Lower leg skin (tissue), 3 donors: Measurements from ENCODE around the gene RGN.

Experiments used
- POLR2A ChIP-seq, 2 donors: fragments of 450-650 bp; IDR thresholded peaks; one replicate each; pipeline ENCODE4 v1.6.1; 2016 to 2017; ENCODE audit warnings: antibody characterized with exemption in 2 of 2, mild to moderate bottlenecking in 1 of 2, moderate library complexity in 1 of 2
- TF ChIP-seq, protein P1 (sequence below), 3 donors: fragments of 450-650 bp; IDR thresholded peaks; one replicate each; pipeline ENCODE4 v1.5.1; 2016; ENCODE audit warnings: antibody characterized with exemption in 3 of 3, mild to moderate bottlenecking in 3 of 3, moderate library complexity in 2 of 3

DNA sequence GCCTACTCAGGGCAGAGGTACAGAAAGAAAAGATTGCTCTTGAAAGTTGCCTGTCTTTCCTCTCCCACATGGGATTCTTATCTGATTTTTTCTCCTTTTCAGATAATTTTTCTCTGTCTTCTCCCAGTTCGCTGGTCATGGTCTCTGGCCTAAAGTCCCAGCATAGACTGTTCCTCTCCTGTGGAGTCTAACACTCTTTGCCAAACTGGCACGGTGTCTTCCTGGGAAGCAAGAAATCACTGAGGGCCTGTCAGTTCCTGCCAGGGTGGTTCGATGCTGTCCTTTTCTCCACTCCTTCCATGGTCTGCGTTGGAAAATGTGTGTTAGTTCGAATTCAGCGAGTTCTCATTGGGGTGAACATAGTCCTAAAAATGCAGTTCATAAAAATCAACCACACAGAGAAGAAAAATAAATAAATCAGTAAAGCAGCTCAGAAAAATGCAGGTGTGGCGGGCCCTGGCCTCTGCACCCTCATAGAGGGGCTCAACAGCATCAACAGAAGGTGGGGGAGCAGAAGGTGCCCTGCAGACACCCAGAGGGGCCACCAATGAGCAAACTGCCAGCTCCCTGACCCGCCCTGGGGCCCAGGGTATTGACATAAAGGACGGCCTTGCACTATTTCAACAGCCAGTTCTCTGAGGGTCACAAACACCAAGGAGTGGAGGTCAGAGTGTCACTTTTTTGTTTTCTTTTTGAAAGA is 2.1 kb downstream of the RGN start:
- TF ChIP-seq, protein P1, sequence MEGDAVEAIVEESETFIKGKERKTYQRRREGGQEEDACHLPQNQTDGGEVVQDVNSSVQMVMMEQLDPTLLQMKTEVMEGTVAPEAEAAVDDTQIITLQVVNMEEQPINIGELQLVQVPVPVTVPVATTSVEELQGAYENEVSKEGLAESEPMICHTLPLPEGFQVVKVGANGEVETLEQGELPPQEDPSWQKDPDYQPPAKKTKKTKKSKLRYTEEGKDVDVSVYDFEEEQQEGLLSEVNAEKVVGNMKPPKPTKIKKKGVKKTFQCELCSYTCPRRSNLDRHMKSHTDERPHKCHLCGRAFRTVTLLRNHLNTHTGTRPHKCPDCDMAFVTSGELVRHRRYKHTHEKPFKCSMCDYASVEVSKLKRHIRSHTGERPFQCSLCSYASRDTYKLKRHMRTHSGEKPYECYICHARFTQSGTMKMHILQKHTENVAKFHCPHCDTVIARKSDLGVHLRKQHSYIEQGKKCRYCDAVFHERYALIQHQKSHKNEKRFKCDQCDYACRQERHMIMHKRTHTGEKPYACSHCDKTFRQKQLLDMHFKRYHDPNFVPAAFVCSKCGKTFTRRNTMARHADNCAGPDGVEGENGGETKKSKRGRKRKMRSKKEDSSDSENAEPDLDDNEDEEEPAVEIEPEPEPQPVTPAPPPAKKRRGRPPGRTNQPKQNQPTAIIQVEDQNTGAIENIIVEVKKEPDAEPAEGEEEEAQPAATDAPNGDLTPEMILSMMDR (IDR thresholded peaks at IDR 0.05): no peak
- no peak for TF ChIP-seq POLR2A (IDR thresholded peaks at IDR 0.05)
